D341Med (cell line): Measurements from ENCODE around the gene APOBEC3F.
"Not testable (repeated sequence)": the region's sequence is repeated elsewhere in the genome, so short reads cannot be mapped to it uniquely, and the experiment has no call there.

Experiments
- DNase-seq: peaks from one replicate; pipeline ENCODE4 v3.0.0; 2012; ENCODE audit warnings: low spot score

Gene APOBEC3F

DNA sequence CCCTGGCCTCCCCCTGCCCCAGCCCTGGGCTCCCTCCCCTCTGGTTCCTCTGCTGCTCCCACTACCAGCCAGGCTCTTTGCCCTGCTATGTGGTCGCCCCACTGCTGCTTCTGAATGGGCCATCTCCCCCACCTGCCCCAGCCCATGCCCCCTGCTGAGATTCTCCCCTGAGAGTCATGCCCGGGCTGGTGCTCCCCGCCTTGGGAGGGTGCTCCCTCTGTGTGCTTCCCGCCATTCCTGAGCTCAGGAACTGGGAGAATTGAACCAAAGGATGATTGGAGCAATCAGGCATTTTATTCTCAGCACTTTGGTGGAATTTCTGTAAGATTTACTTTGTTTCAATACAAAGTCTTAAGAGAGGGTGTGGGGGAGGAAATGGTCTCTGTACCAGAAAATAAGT, 12.9 kb upstream of the APOBEC3F start:
- no peak for DNase-seq

DNA sequence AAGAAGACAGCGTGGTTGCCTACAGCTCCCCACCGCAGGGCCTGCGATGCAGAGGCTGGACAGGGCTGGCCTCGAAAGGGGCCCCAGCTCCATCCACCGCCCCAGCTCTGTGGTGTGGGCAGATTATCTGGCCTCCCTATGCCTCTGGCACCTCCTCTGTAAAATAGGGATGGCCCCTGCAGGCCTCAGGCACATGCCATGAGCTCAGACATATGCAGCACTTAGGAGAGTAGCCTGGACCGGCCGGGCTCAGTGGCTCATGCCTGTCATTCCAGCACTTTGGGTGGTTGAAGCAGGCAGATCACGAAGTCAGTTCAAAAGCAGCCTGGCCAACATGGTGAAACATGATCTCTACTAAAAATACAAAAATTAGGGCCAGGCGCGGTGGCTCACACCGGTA, 12.4 kb upstream of the APOBEC3F start:
- no peak for DNase-seq

DNA sequence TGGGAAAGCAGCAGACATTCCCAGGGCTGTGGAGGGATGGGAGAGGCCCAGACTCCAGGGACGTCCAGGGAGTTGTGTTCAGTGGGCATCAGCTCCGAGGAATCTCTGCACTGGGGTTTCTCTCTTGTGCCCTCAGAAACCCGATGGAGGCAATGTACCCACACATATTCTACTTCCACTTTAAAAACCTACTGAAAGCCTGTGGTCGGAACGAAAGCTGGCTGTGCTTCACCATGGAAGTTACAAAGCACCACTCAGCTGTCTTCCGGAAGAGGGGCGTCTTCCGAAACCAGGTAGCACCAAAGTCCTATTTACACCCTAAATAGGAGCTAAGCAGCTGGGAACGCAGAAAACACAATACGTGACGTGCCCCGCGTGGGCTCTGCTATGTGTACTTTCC, 11.4 kb upstream of the APOBEC3F start:
- no peak for DNase-seq

DNA sequence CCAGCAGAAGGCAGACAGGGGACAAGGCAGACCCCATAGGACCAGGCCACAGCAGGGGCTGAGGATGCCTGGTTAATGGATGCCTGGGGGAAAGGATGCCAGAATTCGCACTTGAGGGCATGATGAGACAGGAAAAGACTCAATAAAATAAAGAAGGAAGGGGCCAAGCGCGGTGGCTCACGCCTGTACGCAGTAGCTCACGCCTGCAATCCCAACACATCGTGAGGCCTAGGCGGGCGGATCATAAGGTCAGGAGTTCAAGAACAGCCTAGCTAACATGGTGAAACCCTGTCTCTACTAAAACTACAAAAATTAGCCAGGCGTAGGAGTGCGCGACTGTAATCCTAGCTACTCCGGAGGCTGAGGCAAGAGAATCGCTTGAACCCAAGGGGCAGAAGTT, 10.0 kb upstream of the APOBEC3F start:
- no peak for DNase-seq

DNA sequence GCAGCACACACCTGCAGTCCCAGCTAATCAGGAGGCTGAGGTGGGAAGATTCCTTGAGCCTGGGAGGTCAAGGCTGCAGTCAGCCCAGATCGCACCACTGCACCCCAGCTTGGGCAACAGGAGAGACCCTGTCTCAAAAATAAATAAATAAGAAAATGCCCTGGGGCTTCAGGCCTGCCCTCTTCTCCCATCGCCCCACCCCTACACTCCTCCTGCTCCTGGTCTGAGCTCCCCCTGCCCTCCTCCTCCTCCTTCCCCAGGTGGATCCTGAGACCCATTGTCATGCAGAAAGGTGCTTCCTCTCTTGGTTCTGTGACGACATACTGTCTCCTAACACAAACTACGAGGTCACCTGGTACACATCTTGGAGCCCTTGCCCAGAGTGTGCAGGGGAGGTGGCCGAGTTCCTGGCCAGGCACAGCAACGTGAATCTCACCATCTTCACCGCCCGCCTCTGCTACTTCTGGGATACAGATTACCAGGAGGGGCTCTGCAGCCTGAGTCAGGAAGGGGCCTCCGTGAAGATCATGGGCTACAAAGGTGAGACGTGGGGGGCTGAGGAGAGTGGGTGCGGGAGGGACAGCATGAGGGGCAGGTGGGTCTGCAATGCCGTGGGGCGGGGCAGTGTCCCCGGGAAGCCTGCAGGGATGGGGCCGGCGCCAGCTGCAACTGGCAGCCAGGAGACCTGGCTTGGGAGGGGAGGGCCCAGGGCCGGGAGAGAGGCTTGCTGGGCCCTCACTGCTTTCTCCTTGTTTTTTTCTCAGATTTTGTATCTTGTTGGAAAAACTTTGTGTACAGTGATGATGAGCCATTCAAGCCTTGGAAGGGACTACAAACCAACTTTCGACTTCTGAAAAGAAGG, 9.0 kb upstream of the APOBEC3F start:
- DNase-seq = not testable (repeated sequence)

GRCh38 chr22:39037071-39037470, 3.6 kb upstream of the APOBEC3F start:
- not testable (repeated sequence) for DNase-seq

- no peak for DNase-seq
These were observed 1.1 kb upstream of the APOBEC3F start for GRCh38 chr22:39039306-39040126.

DNA sequence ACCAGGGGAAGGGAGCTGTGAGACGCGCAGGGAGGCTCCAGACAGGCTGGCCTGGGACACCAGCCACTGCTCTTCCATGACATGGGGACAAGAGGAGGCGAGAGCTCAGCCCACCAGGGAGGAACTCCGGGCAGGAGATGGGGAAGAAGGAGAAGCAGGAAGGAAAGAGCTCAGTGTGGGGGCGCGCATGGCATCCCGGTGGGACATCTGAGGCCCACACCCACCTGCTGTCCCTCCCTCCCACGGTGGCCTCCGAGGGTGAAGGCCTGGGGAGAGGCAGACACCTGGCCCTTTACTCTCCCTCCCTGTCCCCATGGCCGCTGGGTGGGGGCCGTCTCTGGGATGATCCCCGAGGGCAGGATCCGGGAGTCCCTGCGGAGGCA, 518 bp upstream of the APOBEC3F start:
- DNase-seq = not testable (repeated sequence)

DNA sequence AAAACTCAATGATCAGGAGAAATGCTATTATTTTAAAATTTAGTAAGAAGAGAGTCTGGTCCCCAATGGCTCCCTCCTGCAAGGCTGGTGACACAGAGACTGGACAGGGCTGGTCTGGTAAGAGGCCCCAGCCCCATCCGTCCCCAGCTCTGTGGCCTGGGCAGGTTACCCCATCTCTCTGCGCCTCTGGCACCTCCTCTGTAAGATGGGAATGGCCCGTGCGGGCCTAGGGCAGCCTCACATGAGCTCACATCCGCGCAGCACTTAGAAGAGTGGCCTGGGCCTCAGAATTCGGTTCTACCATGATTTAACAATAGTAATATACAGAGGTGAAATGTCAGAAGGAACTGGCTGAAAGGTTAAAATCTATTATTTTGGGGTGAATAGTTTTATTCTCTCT, 1.2 kb downstream of the APOBEC3F start:
- DNase-seq = no peak

DNA sequence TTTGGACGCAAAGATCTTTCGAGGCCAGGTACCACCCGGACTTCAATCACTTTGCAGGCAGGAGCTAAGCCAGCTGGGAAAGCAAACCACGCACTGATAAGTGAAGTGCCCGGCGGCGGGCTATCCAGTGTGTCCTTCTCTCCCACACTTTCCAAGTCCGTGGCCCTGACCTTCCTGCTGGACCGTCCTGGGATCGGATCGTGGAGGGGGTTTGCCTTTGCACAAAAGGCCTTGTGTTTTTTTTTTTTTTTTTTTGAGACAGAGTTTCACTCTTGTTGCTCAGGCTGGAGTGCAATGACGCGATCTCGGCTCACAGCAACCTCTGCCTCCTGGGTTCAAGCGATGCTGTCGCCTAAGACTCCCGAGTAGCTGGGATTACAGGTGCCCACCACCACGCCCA, 2.4 kb downstream of the APOBEC3F start:
- DNase-seq = not testable (repeated sequence)

DNA sequence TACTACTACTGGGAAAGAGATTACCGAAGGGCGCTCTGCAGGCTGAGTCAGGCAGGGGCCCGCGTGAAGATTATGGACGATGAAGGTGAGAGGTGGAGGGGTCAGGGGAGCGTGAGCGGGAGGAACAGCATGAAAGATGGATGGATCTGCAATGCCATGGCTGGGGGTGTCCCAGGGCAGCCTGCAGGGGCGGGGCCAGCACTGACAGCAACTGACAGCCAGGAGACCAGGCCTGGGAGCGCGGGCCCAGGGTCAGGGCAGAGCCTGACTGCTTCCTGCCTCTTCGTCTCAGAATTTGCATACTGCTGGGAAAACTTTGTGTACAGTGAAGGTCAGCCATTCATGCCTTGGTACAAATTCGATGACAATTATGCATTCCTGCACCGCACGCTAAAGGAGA, 4.5 kb downstream of the APOBEC3F start:
- not testable (repeated sequence) for DNase-seq

DNA sequence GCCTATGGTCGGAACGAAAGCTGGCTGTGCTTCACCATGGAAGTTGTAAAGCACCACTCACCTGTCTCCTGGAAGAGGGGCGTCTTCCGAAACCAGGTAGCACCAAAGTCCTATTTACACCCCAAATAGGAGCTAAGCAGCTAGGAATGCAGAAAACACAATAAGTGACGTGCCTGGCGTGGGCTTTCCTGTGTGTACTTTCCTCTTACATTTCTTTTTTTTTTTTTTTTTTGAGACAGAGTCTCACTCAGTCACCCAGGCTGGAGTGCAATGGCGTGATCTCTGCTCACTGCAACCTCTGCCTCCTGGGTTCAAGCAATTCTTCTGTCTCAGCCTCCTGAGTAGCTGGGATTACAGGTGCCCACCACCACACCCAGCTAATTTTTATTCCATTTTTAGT, 8.8 kb downstream of the APOBEC3F start:
- DNase-seq = not testable (repeated sequence)

- DNase-seq = not testable (repeated sequence)
These were observed 11.3 kb downstream of the APOBEC3F start for GRCh38 chr22:39051844-39052495.

GRCh38 chr22:39055658-39056057, 15.0 kb downstream of the APOBEC3F start:
- no peak for DNase-seq

- DNase-seq = not testable (repeated sequence)
These were observed 20.6 kb downstream of the APOBEC3F start for GRCh38 chr22:39061290-39061689.

GRCh38 chr22:39061951-39062350, 21.3 kb downstream of the APOBEC3F start:
- DNase-seq = not testable (repeated sequence)

- DNase-seq = not testable (repeated sequence)
These were observed 23.2 kb downstream of the APOBEC3F start for GRCh38 chr22:39063904-39064303.

DNA sequence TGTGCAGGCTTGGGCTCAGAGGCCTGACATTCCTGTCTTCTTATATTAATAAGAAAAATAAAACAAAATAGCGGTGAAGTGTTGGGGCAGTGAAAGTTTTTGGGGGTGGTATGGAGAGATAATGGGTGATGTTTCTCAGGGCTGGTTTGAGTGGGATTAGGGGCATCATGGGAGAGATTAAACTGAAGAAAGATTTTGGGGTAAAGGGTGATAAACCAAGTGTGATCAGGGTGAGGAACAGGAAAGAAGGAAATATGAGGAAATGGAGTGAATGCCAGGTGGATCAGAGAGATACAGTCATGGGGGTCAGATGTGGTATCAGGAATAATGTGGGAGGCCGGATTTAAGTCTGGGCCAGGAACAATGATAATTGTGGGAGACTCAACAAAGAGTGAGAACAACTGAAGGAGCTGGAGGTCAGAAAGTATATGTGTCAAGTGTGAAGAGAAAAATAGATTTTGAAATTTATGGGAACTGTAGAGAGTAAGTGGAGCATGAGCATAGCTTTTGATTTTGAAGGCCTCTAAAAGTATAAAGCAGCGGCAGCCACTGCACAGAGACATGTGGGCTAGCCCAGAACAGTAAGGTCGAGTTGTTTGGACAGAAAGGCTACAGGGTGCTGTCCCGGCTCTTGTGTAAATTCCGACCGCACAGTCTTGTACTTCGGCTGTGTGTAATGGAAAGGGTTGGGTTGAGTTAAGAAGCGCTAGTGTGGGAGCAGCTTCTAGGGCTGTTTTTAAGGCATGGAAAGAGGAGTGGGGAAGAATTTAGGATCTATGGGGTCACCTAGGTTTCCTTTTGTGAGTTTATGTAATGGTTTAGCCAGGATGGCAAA, 26.0 kb downstream of the APOBEC3F start:
- not testable (repeated sequence) for DNase-seq

DNA sequence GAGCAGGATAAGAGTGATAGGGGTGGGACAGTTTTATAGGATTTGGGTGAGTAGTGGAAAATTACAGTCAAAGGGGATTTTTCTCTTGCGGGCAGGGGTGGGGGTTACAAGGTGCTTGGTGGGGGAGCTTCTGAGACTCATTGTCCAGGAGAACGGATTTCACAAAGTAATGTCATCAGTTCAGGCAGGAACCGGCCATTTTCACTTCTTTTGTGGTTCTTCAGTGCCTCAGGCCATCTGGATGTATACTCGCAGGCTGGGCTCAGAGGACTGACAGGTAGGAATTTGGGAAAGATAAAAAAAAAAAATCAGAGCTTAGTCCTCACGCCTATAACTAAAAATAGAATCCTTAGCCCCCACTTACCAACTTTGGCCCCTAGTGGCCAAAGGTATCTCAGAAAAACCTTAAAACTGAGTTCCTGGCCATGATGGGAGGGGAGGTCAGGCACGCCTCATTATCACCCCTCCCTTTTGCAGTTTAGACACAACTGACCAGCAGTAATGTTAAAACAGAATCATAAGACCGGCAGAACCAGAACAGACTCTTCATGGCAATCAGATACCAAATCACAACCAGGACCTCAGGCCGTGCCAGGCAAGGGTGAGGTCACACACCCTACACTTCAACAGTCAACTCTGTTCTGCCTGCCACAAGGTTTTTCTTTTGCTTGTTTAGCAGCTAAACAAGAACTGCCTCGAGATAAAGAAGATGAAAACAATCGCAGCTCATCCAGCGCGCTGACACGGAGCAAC, 27.5 kb downstream of the APOBEC3F start:
- DNase-seq = no peak

DNA sequence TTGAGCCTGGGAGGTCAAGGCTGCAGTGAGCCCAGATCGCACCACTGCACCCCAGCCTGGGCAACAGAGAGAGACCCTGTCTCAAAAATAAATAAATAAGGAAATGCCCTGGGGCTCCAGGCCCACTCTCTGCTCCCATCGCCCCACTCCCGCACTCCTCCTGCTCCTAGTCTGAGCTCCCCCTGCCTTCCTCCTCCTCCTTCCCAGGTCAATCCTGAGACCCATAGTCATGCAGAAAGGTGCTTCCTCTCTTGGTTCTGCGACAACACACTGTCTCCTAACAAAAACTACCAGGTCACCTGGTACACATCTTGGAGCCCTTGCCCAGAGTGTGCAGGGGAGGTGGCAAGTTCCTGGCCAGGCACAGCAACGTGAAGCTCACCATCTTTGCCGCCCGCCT, 29.5 kb downstream of the APOBEC3F start:
- DNase-seq = no peak

DNA sequence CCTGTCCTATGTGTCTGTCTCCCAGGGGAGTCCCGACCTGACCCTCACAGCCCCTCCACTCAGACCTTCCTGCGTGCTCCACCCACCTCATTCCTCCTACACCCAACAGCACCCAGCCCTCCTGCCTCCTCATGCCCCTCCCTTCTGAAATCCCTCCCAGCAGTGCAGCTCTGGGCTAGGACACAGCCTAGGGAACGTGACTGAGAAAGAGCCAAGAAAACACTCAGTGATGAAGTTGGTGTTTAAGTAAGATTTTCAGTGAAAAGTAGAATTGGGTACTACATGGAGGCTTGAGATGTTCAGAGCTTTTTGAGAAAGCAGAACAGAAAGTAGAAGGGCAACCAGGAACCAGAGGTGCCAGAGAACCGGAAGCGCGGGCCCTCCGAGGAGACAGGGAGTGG, 31.9 kb downstream of the APOBEC3F start:
- DNase-seq = not testable (repeated sequence)
